MG63 (cell line): ENCODE measurements around the gene CPT1B. TPM values are rescaled to one million over a fixed set of nuclear protein-coding genes. Genes with fewer than 3 reads are reported as not detected.

ENCODE experiments used
- DNase-seq: peaks from one replicate; pipeline ENCODE4 v3.0.0-alpha.2; 2020
- H3K27me3 ChIP-seq: fragments of 250-450 bp; sonication (Bioruptor Pico); 2 replicates; pipeline ENCODE4 v1.5.1; 2020; ENCODE audit warnings: mild to moderate bottlenecking, moderate library complexity
- H3K36me3 ChIP-seq: fragments of 250-450 bp; sonication (Bioruptor Pico); 2 replicates; pipeline ENCODE4 v1.5.1; 2020; ENCODE audit warnings: mild to moderate bottlenecking, moderate library complexity
- H3K4me3 ChIP-seq: fragments of 250-450 bp; sonication (Bioruptor Pico); 2 replicates; pipeline ENCODE4 v1.5.1; 2020; ENCODE audit warnings: mild to moderate bottlenecking, moderate library complexity
- H3K9me3 ChIP-seq: fragments of 250-450 bp; sonication (Bioruptor Pico); 2 replicates; pipeline ENCODE4 v1.5.1; 2020; ENCODE audit warnings: mild to moderate bottlenecking, moderate library complexity
- total RNA-seq: library from RNA; depleted of rRNA; stranded (reverse); fragments of >200 nt; shearing (Covaris generic); gene quantifications from 2 replicates; pipeline ENCODE4 v1.2.3, GENCODE V29; 2014; ENCODE audit warnings: low replicate concordance

Gene CPT1B
- total RNA-seq, 1 experiment from 2014 or later = 4.4 TPM

DNA sequence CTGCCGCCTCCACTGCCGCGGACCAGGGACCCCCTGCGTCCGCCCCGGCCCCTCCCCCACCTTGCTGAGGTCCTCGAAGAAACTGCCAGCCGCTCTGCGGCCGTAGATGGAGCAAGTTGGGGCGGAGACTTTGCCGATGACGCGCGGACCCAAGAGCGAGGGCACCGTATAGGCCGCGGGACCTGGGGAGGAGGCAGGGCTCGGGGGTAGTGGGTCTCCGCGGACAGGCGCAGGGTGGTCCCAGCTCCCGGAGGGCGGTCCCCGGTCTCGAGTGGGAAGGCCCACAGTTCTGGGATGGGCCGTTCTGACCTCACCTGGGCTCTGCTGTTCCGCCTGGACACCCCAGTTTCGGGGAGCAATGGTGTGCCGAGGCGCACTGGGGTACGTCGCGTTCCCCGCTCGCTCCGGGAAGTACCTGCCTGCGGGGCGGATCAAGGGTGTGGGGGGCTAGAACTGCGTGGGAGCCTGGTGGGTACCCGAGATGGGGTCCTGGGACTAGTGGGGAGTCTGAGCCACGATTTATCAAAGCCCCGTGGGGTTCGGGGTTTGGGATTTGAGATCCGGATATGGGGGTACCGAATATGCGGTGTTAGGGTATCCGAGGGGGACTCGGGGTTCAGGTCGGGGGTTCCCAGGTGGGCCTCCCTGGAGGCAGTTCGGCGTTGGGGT, 47.2 kb downstream of the CPT1B start:
- Histone ChIP-seq H3K36me3 (no peaks in the 10 kb centered on the region; the same call in none of the 2 replicates), H3K27me3 (no peaks in the 10 kb centered on the region), H3K9me3 (no peaks in the 10 kb centered on the region), H3K4me3 (peak overlapping the region; percentile 59)
- DNase-seq = peak; percentile 86

DNA sequence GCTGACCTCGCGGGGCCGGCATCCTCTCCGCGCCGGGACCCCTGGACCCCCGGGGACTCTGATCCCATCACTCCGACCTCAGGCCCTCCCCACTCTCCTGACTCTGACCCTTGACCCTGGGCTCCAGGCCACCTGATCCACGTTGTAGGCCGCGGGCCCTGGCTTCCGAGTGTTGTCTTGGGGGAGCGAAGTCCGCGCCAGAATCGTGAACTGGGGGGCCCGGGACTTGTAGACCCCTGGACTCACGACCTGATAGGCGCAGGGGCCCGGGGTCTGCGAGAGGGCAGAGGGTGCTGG, 47.7 kb downstream of the CPT1B start:
- H3K9me3 ChIP-seq = no peaks in the 10 kb centered on the region
- H3K4me3 ChIP-seq = peak overlapping the region; percentile 59
- H3K36me3 ChIP-seq = no peaks in the 10 kb centered on the region; the same call in none of the 2 replicates
- H3K27me3 ChIP-seq = no peaks in the 10 kb centered on the region
- no peak for DNase-seq

DNA sequence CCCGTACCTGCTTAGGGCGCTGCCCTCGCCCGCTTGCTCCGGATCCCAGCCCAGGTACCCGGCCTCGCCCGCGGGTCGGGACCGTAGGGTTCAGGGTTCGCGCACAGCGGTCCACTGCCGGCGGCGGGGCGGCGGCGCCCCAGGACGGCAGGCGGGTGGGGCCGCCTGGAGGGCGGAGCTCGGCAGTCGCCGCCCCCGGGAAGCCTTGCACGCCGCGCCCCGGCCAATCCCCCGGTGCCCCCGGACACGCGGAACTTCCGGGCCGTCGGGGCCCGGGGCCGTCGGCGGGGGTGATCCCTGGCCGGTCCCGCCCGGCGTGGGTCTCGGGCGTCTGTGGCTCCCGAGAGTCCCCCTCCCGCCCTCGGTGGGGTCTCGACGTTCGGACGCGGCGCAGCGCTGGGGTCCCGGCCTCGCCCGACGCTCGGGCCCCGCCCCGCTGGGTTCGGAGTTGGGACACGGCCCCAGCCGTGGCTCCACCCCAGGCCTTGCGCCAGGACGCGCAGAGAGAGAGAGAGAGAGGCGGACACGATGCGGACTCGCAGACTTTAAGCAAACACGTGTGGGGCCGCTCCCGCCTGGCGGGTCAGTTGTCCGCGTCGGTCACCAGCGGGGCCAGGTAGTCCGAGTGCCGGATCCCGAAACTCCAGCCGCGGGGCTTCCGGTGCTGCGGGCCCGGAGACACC, 48.2 kb downstream of the CPT1B start, which contains the start of gene TYMP:
Gene TYMP (minus strand): TSS at position 116 of the 683 bp plus-strand sequence. CDS start 303 bp downstream, outside the sequence.
- H3K9me3 ChIP-seq = no peaks in the 10 kb centered on the region
- peak within 1 kb of the TSS; percentile 59 for H3K4me3 ChIP-seq
- no peaks in the 10 kb centered on the region; the same call in none of the 2 replicates for H3K36me3 ChIP-seq
- H3K27me3 ChIP-seq = no peaks in the 10 kb centered on the region
- peak; percentile 91 for DNase-seq

DNA sequence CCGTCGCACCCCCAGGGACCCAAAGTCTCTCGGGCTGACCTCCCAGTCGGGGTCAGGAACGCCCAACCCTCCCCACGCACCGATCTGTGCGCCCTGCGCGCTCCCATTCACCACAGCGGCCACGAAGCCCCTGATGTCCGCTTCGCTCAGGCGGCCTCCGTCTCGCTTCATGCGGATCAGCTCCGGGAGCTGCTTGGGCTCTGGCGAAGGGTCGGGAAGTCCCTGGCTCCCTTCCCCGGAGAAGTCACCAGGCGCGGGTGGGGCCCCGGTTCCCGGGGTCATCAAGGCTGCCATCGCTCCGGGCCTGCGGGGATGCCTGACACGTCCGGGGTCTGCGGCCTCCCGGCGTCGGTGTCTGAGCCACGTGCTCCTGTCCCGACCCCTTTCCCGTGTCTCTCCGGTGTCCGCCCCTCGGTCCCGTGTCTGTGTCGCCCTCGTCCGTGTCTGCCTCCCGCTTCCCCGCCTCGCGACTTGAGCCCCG, 48.8 kb downstream of the CPT1B start:
- Histone ChIP-seq H3K4me3 (peak overlapping the region; percentile 59), H3K9me3 (no peaks in the 10 kb centered on the region), H3K36me3 (peaks cover 6% of the 10 kb centered on the region), H3K27me3 (no peaks in the 10 kb centered on the region)
- peak; percentile 40 for DNase-seq

DNA sequence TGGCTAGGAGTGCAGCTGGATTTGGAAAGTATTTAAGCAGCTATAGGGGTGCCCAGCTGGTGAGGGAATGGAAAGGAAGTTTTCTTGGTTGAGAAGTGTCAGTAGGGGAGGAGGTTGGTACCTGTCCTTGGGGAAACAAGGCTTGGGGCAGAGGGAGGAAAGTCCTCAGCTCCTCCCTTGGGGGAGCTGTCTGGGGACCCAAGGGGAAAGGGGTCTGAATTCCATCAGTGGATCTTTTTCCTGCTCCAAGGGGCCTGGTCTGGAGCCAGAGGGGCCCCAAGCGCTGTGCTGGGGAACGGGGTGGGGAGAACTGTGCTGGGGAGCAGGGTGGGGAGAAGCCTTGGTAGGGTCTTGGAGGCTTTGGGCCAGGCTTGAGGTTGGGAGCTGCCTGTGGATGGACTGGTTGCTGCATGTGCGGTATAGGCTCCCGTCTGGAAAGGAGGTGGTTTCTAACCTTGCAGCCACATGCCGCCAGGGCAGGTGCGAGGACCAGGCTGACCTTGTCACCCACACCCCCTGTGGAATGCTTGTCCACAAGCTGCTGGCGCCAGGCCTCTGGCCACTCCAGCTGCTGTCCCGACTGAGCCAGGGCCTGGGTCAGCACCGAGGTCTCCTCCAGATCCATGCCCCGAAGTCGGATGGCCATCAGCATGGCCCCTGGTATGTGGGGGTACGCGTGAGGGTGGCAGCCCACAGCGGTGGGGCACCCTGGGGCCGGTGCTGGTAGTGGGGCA, 49.4 kb downstream of the CPT1B start:
- Histone ChIP-seq H3K27me3 (no peaks in the 10 kb centered on the region), H3K36me3 (peaks cover 12% of the 10 kb centered on the region), H3K9me3 (no peaks in the 10 kb centered on the region), H3K4me3 (peak overlapping the region; percentile 59)
- no peak for DNase-seq

DNA sequence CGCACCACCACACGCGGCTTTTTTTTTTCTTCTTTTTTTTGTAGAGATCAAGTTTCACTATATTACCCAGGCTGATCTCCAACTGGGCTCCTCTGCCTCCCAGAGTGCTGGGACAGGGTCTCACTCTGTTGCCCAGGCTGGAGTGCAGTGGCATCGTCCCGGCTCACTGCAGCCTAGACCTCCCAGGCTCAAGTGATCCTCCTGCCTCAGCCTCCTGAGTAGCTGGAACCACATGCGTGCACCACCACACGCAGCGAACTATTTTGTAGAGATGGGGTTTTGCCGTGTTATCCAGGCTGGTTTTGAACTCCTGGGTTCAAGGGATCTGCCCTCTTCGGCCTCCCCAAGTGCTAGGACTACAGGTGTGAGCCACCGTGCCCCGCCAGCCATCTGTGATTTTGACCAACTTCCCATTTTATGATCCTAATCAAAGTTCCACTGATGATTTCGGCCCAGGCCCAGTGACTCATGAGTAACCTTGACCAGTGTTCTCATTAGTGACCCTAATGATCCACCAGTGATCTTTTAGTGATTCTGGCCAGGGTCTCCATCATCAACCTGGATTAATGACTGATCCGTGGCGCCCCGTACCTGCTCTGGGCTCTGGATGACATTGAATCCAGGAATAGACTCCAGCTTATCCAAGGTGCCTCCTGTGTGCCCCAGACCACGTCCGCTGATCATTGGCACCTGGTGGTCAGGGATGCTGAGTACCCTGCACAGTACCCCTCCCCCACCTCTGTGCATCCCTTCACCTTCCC, 50.1 kb downstream of the CPT1B start:
- no peaks in the 10 kb centered on the region for H3K27me3 ChIP-seq
- H3K9me3 ChIP-seq = no peaks in the 10 kb centered on the region
- H3K36me3 ChIP-seq = peaks cover 19% of the 10 kb centered on the region
- H3K4me3 ChIP-seq = no peak overlapping the region
- no peak for DNase-seq

DNA sequence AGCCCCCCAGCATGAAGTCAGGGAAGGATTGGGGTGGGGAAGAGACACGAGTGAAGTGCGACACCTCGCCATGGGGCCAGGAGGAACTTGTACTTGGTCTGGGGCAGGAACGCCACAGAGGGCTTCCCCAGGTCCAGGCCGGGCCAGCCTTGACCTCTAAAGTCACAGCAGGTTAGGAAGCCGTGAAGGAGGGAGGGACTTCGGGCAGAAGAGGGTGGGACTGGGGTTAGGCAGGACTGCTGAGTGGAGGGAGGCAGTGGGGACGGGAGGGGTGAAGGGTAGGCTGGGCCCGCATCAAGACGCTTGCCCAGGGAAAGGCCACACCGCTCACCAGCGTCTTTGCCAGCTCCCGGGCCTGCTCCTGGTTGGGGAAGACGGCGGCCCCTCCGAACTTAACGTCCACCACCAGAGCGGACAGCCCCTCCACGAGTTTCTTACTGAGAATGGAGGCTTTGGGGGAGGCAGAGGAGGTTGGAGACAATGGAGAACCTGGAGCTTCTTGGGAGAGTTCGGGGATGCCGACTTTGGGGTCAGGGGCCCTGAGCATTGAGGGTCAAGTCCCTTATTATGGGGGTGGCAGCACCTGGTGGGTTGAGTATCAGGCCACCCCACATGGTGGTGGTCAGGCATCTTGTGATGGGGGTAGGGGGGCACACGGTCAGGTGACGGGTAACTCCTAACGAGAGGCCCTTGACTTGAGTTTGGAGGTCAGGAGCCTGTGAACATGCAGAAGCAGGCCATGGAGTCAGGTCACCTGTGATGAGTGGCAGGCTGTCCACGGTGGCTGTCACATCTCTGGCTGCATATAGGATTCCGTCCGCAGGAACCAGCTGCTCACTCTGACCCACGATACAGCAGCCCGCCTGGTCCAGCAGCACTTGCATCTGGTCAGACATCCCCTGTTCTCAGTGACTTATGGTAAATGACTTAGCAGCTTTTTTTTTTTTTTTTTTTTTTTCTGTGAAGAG, 51.1 kb downstream of the CPT1B start:
- peak overlapping the region; percentile 63 for H3K4me3 ChIP-seq
- H3K27me3 ChIP-seq = no peaks in the 10 kb centered on the region
- H3K36me3 ChIP-seq = peaks cover 21% of the 10 kb centered on the region
- no peaks in the 10 kb centered on the region for H3K9me3 ChIP-seq
- peak; percentile 91 for DNase-seq

DNA sequence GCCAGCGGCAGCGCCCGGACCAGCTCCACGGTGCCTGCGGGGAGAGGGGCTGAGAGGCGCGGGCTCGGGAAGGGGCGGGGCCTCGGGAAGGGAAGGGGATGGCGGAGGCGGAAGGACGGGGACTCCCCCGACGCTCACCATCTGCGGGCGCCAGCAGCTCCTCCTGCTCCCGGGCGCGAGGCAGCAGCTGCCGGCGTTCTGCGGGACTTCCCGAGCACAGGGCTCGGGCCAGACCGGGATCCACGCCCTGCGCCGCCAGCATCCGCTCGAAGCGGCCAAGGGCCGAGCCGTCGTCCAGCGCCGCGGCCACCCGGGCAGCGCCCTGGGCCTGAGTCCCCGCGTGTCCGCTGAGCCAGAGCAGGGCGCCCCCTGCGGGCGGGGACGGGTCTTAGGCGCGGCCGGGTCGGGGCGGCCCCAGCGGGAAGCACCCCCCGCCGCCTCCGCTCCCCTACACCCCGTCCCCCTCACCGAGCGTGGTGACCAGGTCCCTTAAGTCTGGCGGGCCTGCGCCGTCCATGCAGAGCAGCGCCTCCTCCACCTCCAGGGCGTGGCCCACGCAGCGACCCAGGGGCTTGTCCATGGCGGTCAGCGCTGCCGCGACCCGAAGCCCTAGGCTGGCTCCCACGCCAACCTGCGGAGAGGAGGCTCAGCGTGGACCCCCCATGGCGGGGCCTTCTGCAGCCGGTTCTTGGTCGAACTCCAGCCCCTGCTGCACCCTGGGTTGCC, 52.0 kb downstream of the CPT1B start:
- no peaks in the 10 kb centered on the region for H3K27me3 ChIP-seq
- DNase-seq = peak; percentile 84
- H3K9me3 ChIP-seq = no peaks in the 10 kb centered on the region
- H3K4me3 ChIP-seq = peak overlapping the region; percentile 63
- H3K36me3 ChIP-seq = peaks cover 21% of the 10 kb centered on the region

DNA sequence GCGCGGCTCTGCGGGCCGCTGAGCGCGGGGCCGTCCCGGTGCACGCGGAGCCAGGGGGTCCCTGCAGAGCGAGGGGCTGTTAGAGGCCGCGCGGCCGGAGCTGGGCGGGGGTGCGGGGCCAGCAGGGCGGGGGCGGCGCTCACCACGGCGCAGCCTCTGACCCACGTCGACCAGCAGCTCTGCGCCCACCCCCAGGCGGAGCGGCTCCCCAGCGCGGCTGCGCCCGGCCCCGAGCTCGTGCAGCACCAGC, 52.4 kb downstream of the CPT1B start:
- Histone ChIP-seq H3K36me3 (peaks cover 21% of the 10 kb centered on the region), H3K9me3 (no peaks in the 10 kb centered on the region), H3K27me3 (no peaks in the 10 kb centered on the region), H3K4me3 (peak overlapping the region; percentile 63)
- DNase-seq = no peak

DNA sequence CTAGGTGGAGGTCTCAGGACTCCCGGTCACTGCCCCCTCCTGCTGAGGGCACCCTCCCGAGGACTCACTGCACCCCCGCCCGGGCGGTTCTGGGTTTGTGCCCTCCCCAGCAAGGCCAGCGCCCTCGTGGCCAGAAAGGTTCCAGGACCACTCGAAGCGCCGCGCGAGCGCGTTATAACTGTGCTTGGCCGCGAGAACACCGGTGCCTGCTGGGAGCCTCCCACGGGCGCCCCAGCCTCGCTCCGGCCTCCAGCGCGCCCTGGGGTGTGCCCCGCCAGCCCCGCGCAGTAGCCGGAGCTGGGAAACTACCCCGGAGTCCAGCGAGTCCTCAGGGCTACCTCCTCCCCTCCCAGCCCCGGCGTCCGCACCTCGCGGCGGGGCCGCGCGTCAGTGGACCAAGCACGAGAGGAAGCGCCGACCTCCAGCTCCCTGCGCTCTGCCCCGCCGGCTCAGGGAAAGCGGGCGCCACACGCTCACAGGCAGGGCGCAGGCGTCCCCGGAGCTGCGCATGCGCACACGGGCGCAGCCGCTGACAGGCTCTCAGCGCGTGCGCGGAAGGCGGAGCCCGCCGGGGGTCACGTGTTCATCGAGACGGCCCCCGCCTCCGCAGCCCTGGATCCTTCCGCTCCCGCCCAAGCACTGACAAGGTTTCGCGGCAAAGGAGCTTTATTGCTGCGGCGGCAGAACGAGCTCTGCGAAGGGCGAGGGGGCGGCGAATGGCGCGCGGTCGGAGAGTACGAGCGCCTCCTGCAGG, 52.9 kb downstream of the CPT1B start, which contains the start of gene SCO2:
Gene SCO2 (minus strand): TSS at position 495 of the 754 bp plus-strand sequence. CDS start 1,187 bp downstream, outside the sequence.
- H3K27me3 ChIP-seq = no peaks in the 10 kb centered on the region
- peak; percentile 96 for DNase-seq
- peaks cover 21% of the 10 kb centered on the region for H3K36me3 ChIP-seq
- H3K9me3 ChIP-seq = no peaks in the 10 kb centered on the region
- peak within 1 kb of the TSS; percentile 63 for H3K4me3 ChIP-seq

DNA sequence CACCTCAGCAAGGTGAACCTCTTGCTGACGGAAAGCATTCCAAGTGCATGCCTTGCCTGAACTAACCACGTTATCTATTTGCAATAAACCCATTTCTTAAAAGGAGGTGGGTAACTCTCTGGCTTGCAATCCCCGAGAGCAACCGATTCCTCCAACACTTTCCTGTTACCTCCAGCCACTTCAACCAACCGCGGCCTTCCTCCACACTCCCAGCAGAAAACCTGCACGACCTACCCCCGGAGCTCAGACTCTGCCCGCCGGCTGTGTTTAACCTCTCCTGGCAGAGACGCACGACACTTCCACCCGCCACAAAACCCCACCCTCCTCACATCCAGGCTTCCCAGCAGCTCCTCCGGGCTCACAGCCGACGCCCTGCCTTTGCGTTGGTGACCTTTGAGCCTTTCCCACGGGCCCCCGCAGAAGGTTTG, 53.5 kb downstream of the CPT1B start:
- Histone ChIP-seq H3K27me3 (no peaks in the 10 kb centered on the region), H3K4me3 (peak overlapping the region; percentile 63), H3K36me3 (peaks cover 26% of the 10 kb centered on the region), H3K9me3 (no peaks in the 10 kb centered on the region)
- DNase-seq = peak; percentile 44

DNA sequence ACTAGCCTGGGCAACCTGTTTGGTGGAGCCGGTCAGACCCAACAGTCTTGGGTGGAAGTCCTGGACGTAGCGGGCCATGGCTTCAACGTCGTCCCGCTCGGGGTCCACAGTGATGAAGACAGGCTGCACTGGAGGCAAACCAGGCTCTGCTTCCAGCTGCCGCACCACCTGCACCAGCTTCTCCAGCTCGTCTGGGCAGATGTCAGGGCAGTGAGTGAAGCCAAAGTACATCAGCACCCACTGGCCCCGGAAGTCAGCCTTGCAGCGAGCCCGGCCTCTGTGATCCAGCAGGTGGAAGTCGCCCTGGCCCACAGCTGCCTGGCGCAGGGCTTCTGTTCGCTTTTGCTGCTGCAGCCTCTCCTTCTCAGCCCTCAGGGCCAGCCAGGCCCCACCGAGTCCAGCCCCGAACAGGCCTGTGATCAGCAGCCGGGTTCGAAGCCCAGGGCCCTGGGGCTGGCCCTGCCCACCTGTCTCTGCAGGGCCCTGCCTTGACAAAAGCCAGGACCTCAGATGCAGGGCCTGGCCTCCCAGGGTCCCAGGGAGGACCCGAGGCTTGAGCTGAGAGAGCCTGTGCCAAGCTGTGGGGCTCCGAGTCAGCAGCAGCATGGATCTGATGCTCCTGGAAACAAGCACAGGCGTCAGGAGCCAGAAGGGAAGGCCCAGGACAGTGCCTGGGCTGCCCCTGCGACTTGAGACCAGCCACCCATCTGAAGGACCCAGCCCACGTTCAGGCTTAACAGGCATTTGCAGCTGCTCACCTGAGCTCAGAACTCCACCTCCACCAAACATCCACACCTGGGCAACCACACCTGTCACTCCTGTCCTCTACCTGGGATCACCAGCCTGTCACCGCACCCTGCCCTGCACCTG, 54.2 kb downstream of the CPT1B start:
- Histone ChIP-seq H3K36me3 (peaks cover 32% of the 10 kb centered on the region), H3K27me3 (no peaks in the 10 kb centered on the region), H3K4me3 (peak overlapping the region; percentile 63), H3K9me3 (no peaks in the 10 kb centered on the region)
- DNase-seq = no peak

DNA sequence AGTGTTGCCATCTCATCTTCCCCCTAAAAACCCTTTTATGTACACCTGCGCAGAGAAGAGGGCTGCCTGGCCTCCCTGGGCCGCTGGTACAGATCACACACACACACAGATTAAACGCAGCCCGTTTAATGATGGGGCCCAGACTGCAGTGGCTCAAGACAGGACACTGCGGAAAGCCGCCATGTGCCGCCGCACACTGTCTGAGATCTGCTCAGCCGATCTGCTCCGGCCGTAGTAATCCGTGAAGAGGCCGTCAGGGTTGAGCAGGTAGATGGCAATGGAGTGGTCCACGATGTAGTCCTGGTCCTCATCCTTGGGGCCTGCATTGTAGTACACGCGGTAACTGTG, 54.8 kb downstream of the CPT1B start:
- DNase-seq = no peak
- Histone ChIP-seq H3K9me3 (no peaks in the 10 kb centered on the region), H3K36me3 (peaks cover 38% of the 10 kb centered on the region), H3K4me3 (no peak overlapping the region), H3K27me3 (no peaks in the 10 kb centered on the region)
